GM10266 (cell line): ENCODE data around the gene ADCY4.
"Not testable (repeated sequence)": the region's sequence is repeated elsewhere in the genome, so short reads cannot be mapped to it uniquely, and the experiment has no call there.

ENCODE experiments used
- DNase-seq: peaks from one replicate; pipeline ENCODE4 v3.0.0; 2012; ENCODE audit errors: extremely low spot score
- TF ChIP-seq, protein P1 (sequence below): IDR thresholded peaks from 2 replicates; pipeline ENCODE4 v1.5.1; 2012; ENCODE audit warnings: mild to moderate bottlenecking, low read depth; ENCODE audit not compliant: control insufficient read depth, insufficient read depth; ENCODE audit errors: missing control alignments

ADCY4 gene

DNA sequence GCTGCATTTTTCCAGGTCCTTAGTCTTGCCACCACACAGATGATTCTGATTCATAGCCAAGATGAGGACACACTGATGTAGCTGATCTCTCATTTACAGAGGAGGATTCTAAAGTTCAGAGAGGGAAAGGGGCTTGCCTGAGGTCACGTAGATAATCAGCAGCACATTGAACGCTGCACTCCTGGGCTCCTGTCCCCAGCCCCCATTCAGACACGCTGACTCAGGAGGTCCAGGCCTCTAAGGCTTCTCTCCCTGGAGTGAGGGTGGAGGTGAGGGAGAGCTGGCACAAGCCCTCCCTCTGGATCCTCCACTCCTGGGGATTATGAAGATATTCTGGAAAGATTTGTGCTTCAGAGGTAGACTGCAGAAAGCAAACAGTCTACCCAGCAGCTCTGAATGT, 43.5 kb upstream of the ADCY4 start:
- DNase-seq, result no peak
- TF ChIP-seq, protein P1, sequence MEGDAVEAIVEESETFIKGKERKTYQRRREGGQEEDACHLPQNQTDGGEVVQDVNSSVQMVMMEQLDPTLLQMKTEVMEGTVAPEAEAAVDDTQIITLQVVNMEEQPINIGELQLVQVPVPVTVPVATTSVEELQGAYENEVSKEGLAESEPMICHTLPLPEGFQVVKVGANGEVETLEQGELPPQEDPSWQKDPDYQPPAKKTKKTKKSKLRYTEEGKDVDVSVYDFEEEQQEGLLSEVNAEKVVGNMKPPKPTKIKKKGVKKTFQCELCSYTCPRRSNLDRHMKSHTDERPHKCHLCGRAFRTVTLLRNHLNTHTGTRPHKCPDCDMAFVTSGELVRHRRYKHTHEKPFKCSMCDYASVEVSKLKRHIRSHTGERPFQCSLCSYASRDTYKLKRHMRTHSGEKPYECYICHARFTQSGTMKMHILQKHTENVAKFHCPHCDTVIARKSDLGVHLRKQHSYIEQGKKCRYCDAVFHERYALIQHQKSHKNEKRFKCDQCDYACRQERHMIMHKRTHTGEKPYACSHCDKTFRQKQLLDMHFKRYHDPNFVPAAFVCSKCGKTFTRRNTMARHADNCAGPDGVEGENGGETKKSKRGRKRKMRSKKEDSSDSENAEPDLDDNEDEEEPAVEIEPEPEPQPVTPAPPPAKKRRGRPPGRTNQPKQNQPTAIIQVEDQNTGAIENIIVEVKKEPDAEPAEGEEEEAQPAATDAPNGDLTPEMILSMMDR, result no peak

DNA sequence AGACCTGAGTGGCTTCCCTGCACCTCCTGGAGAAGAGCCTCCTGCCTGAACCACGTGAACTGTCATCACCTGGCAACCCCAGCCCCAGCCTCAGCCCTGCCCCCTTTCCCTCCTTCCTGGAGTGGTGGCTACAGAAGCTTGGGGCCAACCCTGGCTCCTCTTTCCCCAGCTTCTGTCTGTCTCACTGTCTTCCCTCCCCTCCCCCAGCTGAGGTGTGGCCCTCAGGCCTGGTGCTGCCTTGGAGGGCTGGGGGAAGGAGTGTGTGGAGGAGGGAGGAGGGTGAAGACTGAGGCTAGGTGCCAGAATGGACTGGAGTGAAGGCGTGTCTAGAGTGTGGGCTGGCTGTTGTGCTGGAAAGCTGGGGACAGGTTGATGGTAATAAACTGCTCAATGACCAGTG, 42.8 kb upstream of the ADCY4 start:
- TF ChIP-seq, protein P1, result no peak
- DNase-seq, result no peak

DNA sequence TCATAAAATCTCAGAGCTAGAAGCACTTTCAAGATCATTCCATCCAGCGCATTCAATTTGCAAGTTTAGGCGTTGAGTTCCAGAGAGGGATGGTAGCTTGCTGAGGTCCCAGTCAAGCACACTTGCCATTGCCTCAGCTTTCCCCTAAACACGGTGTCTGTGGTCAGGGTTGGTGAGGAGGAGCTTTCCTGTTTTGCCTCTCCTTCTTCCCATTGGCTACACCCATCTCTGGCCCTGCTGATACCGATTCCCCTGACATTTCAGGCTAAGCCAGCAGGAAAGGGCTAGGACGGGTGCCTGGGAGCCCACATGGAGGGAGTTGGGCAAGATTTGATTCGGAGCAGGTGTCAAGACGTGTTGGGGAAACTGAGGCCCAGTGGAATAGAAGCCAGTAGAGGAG, 42.3 kb upstream of the ADCY4 start:
- no peak for DNase-seq
- TF ChIP-seq, protein P1, result no peak

DNA sequence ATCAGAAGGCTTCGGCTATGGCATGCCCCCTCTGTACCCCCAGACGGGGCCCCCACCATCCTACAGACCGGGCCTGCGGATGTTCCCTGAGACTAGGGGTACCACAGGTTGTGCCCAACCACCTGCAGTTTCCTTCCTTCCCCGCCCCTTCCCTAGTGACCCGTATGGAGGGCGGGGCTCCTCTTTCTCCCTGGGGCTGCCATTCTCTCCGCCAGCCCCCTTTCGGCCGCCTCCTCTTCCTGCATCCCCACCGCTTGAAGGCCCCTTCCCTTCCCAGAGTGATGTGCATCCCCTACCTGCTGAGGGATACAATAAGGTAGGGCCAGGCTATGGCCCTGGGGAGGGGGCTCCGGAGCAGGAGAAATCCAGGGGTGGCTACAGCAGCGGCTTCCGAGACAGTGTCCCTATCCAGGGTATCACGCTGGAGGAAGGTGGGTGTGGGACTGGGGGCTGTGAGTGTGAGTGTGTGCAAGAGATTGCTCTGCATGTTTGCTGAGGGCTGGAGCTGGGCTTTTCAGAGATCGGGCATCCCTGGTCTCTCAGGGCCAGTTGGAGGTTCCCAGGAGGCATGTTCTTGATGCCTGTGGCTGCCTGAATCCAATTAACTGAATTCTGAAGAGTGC, 41.7 kb upstream of the ADCY4 start:
- no peak for DNase-seq
- TF ChIP-seq, protein P1, result no peak

DNA sequence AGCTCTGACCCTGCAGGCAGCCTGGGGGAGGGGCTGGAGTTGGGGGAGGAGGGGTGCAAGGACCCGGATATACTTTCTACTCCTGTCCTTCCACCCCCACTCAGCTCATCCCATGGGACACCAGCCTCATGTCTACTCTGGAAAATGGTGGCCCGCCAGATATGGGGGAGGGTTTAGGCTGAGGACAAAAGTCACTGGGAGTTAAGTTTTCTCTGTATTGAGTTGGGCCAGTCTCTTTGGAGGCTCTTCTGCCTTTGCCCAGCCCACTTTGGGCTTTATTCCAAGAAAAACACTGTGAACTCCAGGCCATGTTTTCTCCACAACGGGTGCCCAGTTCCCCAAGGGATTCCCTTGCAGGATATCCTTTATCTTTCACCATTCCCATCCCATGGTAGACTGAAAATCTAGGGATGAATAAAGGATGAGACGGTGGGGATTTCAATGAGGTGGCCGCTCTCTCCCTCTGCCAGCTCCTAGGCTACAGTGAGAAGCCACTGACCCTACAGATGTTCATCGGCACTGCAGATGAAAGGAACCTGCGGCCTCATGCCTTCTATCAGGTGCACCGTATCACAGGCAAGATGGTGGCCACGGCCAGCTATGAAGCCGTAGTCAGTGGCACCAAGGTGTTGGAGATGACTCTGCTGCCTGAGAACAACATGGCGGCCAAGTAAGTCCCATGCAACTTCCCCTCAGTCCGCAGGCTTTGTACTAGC, 38.0 kb upstream of the ADCY4 start:
- TF ChIP-seq, protein P1, result no peak
- no peak for DNase-seq

DNA sequence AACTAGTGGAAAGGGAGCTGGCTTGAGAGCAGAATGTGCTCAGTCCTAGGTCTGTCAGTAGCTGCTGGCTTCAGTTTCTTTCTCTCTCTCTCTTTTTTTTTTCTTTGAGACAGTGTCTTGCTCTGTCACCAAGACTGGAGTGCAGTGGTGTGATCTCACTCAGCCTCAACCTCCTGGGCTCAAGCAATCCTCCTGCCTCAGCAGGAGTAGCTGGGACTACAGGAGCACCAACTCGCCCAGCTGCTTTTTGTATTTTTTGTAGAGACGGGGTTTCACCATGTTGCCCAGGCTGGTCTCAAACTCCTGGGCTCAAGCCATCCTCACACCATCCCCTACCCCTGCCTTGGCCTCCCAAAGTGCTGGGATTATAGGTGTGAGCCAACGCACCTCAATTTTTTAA, 36.7 kb upstream of the ADCY4 start:
- DNase-seq, result not testable (repeated sequence)

DNA sequence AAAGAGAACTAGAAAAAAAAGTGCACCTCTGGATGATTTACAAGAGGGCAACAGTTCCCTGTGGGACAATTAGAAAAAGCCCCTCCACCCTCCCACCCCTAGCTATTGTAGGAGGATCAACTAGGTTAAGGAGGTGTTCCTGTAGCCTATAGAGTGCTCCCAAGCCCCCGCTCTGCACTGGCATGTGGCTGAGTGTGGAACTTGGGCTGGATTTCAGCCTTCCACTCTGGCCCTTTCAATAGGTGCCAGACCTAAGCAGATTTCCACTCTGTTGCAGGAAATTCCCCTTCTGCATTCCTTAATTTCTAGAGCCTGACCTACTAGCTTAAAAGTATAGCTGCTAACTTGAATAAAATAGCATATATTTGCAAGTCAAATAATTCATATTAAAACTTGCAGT, 35.9 kb upstream of the ADCY4 start:
- TF ChIP-seq, protein P1, result no peak

More for the DNA sequence above, 35.9 kb upstream of the ADCY4 start:
- no peak for DNase-seq
